ENCODE data around the gene SYVN1.

The SYVN1 gene

DNA sequence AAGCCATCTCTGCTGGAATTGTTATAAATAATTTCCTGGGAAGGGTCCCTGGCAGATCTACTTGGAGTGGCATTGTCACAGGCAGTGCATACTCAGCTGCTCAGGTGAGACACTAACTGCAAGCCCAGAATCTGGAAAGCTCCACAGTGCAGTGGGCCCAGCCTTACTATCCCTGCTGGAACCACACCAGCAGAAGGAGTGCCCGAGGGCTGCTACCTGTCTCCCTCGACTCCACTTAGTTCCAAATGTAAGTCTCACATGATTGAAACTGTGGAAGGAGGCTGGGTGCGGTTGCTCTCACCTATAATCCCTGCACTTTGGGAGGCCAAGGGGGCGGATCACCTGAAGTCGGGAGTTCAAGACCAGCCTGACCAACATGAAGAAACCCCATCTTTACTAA lies 14.3 kb upstream of the SYVN1 start:
- H3K4me3 ChIP-seq (ENCODE audit: low read depth, low read length), result no peak overlapping the region
- peaks cover 7% of the 10 kb centered on the region for H3K9me3 ChIP-seq (ENCODE audit: severe bottlenecking)
- H3K27ac ChIP-seq, result peak overlapping the region; percentile 71
- TF ChIP-seq, protein P1, sequence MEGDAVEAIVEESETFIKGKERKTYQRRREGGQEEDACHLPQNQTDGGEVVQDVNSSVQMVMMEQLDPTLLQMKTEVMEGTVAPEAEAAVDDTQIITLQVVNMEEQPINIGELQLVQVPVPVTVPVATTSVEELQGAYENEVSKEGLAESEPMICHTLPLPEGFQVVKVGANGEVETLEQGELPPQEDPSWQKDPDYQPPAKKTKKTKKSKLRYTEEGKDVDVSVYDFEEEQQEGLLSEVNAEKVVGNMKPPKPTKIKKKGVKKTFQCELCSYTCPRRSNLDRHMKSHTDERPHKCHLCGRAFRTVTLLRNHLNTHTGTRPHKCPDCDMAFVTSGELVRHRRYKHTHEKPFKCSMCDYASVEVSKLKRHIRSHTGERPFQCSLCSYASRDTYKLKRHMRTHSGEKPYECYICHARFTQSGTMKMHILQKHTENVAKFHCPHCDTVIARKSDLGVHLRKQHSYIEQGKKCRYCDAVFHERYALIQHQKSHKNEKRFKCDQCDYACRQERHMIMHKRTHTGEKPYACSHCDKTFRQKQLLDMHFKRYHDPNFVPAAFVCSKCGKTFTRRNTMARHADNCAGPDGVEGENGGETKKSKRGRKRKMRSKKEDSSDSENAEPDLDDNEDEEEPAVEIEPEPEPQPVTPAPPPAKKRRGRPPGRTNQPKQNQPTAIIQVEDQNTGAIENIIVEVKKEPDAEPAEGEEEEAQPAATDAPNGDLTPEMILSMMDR (IDR thresholded peaks at IDR 0.05; ENCODE audit: low read depth, low read length), result no peak
- H3K27me3 ChIP-seq (ENCODE audit: insufficient read depth, low read depth, severe bottlenecking), result no peaks in the 10 kb centered on the region
- DNase-seq, result no peak
- H3K36me3 ChIP-seq, result no peaks in the 10 kb centered on the region

DNA sequence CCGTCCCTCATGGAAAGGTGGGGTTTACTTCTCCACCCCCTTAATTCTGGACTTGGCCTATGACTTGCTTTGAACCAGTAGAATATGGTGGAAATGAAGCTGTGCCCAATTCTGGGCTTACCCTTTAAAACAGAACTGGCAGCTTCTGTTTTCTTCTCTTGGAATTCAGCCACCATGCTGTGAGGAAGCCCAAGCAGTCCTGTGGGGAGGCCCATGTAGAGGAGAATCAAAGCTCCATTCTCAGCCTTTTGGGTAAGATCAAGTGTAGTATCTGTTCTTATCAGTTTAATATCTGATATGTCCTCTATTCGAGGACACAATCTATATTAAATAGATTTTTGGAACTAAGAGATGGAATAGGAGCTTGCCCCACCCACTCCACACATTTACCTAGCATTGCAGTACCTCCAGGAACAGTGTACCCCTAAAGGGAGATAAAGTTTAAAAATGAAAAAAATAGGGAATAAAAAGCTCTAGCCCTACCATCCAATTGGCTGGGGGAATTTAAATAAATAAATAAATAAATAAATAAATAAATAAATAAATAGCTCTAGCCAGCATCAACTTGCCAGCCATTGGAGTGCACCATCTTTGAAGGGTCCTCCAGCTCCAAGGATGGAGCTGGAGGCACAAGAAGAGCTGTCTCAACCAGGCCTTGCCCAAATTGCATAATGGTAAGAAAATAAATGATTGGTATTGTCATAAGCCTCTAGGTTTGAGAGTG lies 13.2 kb upstream of the SYVN1 start:
- Histone ChIP-seq H3K9me3 (ENCODE audit: severe bottlenecking) (peaks cover 7% of the 10 kb centered on the region), H3K27me3 (ENCODE audit: insufficient read depth, low read depth, severe bottlenecking) (no peaks in the 10 kb centered on the region), H3K36me3 (no peaks in the 10 kb centered on the region), H3K4me3 (ENCODE audit: low read depth, low read length) (no peak overlapping the region), H3K27ac (no peak overlapping the region)
- TF ChIP-seq, protein P1 (IDR thresholded peaks at IDR 0.05; ENCODE audit: low read depth, low read length), result no peak
- no peak for DNase-seq

DNA sequence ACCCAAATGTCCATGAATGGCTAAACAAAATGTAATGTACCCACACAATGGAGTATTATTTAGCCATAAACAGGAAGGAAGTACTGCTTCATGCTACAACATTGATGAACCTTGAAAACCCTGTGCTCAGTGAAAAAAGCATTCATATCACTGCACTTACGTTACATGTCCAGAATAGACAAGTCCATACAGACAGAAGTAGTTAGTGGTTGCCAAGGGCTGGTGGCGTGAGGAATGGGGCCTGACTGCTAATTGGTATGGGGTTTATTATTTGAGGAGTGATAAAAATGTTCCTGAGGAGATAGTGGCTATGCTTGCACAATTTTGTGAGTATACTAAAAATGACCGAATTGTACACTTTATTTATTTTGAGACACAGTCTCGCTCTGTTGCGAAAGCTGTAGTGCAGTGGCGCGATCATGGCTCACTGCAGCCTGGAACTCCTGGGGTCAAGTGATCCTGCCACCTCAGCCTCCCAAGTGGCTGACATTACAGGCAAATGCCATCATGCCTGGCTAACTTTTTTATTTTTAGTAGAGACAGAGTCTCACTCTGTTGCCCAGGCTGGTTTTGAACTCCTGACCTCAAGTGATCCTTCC lies 7.7 kb upstream of the SYVN1 start:
- no peaks in the 10 kb centered on the region for H3K36me3 ChIP-seq
- peaks cover 3% of the 10 kb centered on the region for H3K9me3 ChIP-seq (ENCODE audit: severe bottlenecking)
- H3K27me3 ChIP-seq (ENCODE audit: insufficient read depth, low read depth, severe bottlenecking), result no peaks in the 10 kb centered on the region
- H3K27ac ChIP-seq, result no peak overlapping the region
- DNase-seq, result no peak
- TF ChIP-seq, protein P1 (IDR thresholded peaks at IDR 0.05; ENCODE audit: low read depth, low read length), result no peak
- H3K4me3 ChIP-seq (ENCODE audit: low read depth, low read length), result no peak overlapping the region

DNA sequence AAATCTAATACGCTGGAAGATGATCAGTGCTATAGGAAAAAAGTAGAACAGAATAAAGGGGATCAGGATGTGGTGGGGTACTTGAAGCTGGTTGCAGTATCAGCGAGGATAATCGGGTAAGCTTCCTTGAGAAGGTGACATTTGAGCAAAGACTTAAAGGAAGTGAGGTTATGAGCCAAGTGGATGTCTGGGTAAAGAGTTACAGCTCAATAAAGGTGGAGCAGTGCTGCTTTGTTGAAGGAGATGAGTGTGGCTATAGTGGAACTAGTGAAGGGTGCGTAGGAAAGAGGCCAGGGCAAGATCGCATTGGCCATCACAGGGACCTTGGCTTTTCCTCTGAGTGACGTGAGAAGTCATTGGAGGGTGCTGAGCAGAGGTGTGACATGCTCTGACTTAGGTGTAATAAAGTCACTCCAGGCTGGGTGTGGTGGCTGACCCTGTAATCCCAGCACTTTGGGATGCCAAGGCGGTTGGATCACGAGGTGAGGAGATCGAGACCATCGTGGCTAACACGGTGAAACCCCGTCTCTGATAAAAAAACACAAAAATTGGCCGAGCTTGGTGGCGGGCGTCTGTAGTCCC lies 2.3 kb upstream of the SYVN1 start:
- TF ChIP-seq, protein P1 (IDR thresholded peaks at IDR 0.05; ENCODE audit: low read depth, low read length), result no peak
- DNase-seq, result no peak
- Histone ChIP-seq H3K36me3 (peaks cover 15% of the 10 kb centered on the region), H3K9me3 (ENCODE audit: severe bottlenecking) (no peaks in the 10 kb centered on the region), H3K27me3 (ENCODE audit: insufficient read depth, low read depth, severe bottlenecking) (no peaks in the 10 kb centered on the region), H3K4me3 (ENCODE audit: low read depth, low read length) (peak overlapping the region; percentile 65), H3K27ac (peak overlapping the region; percentile 100)

DNA sequence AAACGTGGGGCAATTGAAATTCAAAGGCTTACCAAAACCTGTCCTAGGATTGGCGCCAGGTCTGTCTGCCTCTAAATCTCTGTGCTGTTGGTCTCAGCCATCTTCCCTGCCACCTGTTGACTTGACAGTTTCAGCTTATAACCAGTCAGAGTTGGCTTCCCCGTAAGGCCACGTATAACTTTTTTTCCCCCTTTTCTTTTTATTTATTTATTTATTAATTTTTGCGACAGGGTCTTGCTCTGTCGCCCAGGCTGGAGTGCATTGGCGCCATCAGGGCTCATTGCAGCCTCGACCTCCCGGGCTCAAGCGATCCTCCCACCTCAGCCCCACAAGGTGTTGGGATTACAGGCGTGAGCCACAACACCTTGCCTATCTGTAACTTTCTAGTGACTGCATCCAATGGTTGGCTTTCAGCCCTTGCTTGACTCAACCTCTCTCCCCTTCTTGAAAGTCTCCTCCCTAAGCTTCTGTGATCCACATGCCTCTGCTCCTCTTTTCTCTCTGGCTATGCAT lies 1.4 kb upstream of the SYVN1 start:
- H3K27me3 ChIP-seq (ENCODE audit: insufficient read depth, low read depth, severe bottlenecking), result no peaks in the 10 kb centered on the region
- peak; percentile 56 for DNase-seq
- H3K9me3 ChIP-seq (ENCODE audit: severe bottlenecking), result no peaks in the 10 kb centered on the region
- TF ChIP-seq, protein P1 (IDR thresholded peaks at IDR 0.05; ENCODE audit: low read depth, low read length), result no peak
- peaks cover 24% of the 10 kb centered on the region for H3K36me3 ChIP-seq
- peak overlapping the region; percentile 100 for H3K27ac ChIP-seq
- peak overlapping the region; percentile 65 for H3K4me3 ChIP-seq (ENCODE audit: low read depth, low read length)
